IMR-90 (cell line): ENCODE data around the gene MACIR. TPM values are rescaled to one million over a fixed set of nuclear protein-coding genes. Genes with fewer than 3 reads are reported as not detected.

Experiments
- ATAC-seq: fragments of 200-7000 bp; cut with Tn5 transposase; 2 replicates; pipeline ENCODE4 v1.9.1; 2020; ENCODE audit warnings: low read depth, mild to moderate bottlenecking, moderate library complexity
- BruUV-seq: library from RNA; stranded (reverse); fragments of 400-500 nt; replicated peaks from 2 replicates; lab custom pipeline; 2021; lab: Mats Ljungman, UMichigan
- CTCF ChIA-PET: fragments of 300-600 bp; formaldehyde crosslinking; extraction: SDS; loops from one replicate; lab custom pipeline; 2021; ENCODE audit warnings: antibody characterized with exemption; lab: Yijun Ruan, JAX
- POLR2A ChIA-PET: fragments of 300-600 bp; sonication (Branson Sonifier 250); formaldehyde crosslinking; loops from one replicate; lab custom pipeline; 2022; ENCODE audit warnings: antibody characterized with exemption; ENCODE audit not compliant: unreplicated experiment; lab: Charles Lee
- DNase-seq: peaks from one replicate; pipeline ENCODE4 v3.0.0; 2013
- H2AFZ ChIP-seq: replicated peaks from 2 replicates; pipeline ENCODE3; 2013; ENCODE audit warnings: low read length, mild to moderate bottlenecking; ENCODE audit not compliant: poor library complexity
- H2AK5ac ChIP-seq: 2 replicates; pipeline ENCODE4 v1.6.1; 2013; ENCODE audit warnings: low read depth, low read length, inconsistent platforms
- H2AK9ac ChIP-seq: replicated peaks from 2 replicates; pipeline ENCODE3; 2013; ENCODE audit warnings: mild to moderate bottlenecking, low read depth, low read length, moderate library complexity; ENCODE audit not compliant: poor library complexity
- H2BK120ac ChIP-seq: 2 replicates; pipeline ENCODE4 v1.6.1; 2013; ENCODE audit warnings: low read depth, low read length, inconsistent platforms
- H2BK15ac ChIP-seq: 3 replicates; pipeline ENCODE4 v1.6.1; 2013; ENCODE audit warnings: low read depth, low read length, inconsistent platforms
- H2BK20ac ChIP-seq: 2 replicates; pipeline ENCODE4 v1.6.1; 2013; ENCODE audit warnings: low read depth, mild to moderate bottlenecking, inconsistent platforms, low read length, moderate library complexity
- H2BK5ac ChIP-seq: 2 replicates; pipeline ENCODE4 v1.6.1; 2013; ENCODE audit warnings: mild to moderate bottlenecking, low read depth, low read length, inconsistent platforms; ENCODE audit not compliant: poor library complexity, severe bottlenecking
- H3K14ac ChIP-seq: replicated peaks from 2 replicates; pipeline ENCODE4 v1.6.1; 2013; ENCODE audit warnings: low read depth, low read length, inconsistent platforms
- H3K18ac ChIP-seq: 2 replicates; pipeline ENCODE4 v1.6.1; 2013; ENCODE audit warnings: low read depth, low read length, control low read depth
- H3K23ac ChIP-seq: 2 replicates; pipeline ENCODE4 v1.6.1; 2013; ENCODE audit warnings: low read depth, low read length, inconsistent platforms
- H3K27ac ChIP-seq: 2 replicates; pipeline ENCODE4 v1.5.1; 2013; ENCODE audit warnings: mild to moderate bottlenecking, control low read depth, low read length; ENCODE audit not compliant: insufficient read depth
- H3K27me3 ChIP-seq: 2 replicates; pipeline ENCODE4 v1.6.1; 2013; ENCODE audit warnings: low read length; ENCODE audit not compliant: control insufficient read depth, insufficient read depth
- H3K36me3 ChIP-seq: 2 replicates; pipeline ENCODE4 v1.6.1; 2013; ENCODE audit warnings: low read length, mixed read lengths; ENCODE audit not compliant: control insufficient read depth, insufficient read depth
- H3K4ac ChIP-seq: 2 replicates; pipeline ENCODE4 v1.6.1; 2013; ENCODE audit warnings: low read depth, low read length, inconsistent platforms
- H3K4me1 ChIP-seq: 2 replicates; pipeline ENCODE4 v1.6.1; 2013; ENCODE audit warnings: low read length, mixed read lengths; ENCODE audit not compliant: control insufficient read depth, insufficient read depth
- H3K4me2 ChIP-seq: 2 replicates; pipeline ENCODE4 v1.6.1; 2013; ENCODE audit warnings: low read depth, mild to moderate bottlenecking, control low read depth, low read length, moderate library complexity
- H3K4me3 ChIP-seq: 2 replicates; pipeline ENCODE4 v1.5.1; 2013; ENCODE audit warnings: low read depth, mild to moderate bottlenecking, control low read depth, low read length, moderate library complexity; ENCODE audit not compliant: insufficient read depth
- H3K56ac ChIP-seq: 2 replicates; pipeline ENCODE4 v1.6.1; 2013; ENCODE audit warnings: low read length, inconsistent platforms; ENCODE audit not compliant: insufficient read depth; ENCODE audit errors: extremely low read depth
- H3K79me1 ChIP-seq, 2 experiments: 2 replicates each; pipeline ENCODE4 v1.6.1; 2013; ENCODE audit warnings: low read length in 2 of 2, inconsistent platforms in 1 of 2, low read depth in 1 of 2
- H3K9ac ChIP-seq: 2 replicates; pipeline ENCODE4 v1.6.1; 2013; ENCODE audit warnings: low read depth, low read length, control low read depth
- H3K9me1 ChIP-seq: 2 replicates; pipeline ENCODE4 v1.6.1; 2013; ENCODE audit warnings: low read length, inconsistent platforms; ENCODE audit not compliant: insufficient read depth
- H3K9me3 ChIP-seq: 2 replicates; pipeline ENCODE4 v1.6.1; 2013; ENCODE audit warnings: low read length; ENCODE audit not compliant: control insufficient read depth, insufficient read depth
- H4K20me1 ChIP-seq: 2 replicates; pipeline ENCODE4 v1.6.1; 2013; ENCODE audit warnings: low read length, inconsistent platforms; ENCODE audit not compliant: insufficient read depth
- H4K5ac ChIP-seq: 2 replicates; pipeline ENCODE4 v1.6.1; 2013; ENCODE audit warnings: mild to moderate bottlenecking, low read depth, low read length, control low read depth
- H4K8ac ChIP-seq, 2 experiments: 2 replicates each; pipeline ENCODE4 v1.6.1; 2013; ENCODE audit warnings: low read depth in 2 of 2, low read length in 2 of 2, control low read depth in 1 of 2, inconsistent platforms in 1 of 2
- H4K91ac ChIP-seq: 2 replicates; pipeline ENCODE4 v1.6.1; 2013; ENCODE audit warnings: low read depth, low read length, inconsistent platforms; ENCODE audit not compliant: insufficient read depth
- MAZ ChIP-seq: IDR thresholded peaks from 2 replicates; pipeline ENCODE4 v1.6.1; 2012; ENCODE audit warnings: low read depth, mild to moderate bottlenecking, low read length, improper control_type of control experiment, moderate library complexity, borderline replicate concordance
- dilution Hi-C: fragments of 300-500 bp; cut with HindIII; formaldehyde crosslinking; loops from one replicate; pipeline ENCODE4 v1.14.3; 2018; ENCODE audit warnings: low sequenced_read_pairs; ENCODE audit not compliant: unreplicated experiment
- in situ Hi-C: fragments of 300-500 bp; cut with MboI; formaldehyde crosslinking; loops from 3 replicates; pipeline ENCODE4 v1.14.3; 2019; ENCODE audit warnings: low sequenced_read_pairs, inconsistent platforms, mixed read lengths
- intact Hi-C: fragments of 100-400 bp; cut with micrococcal nuclease; formaldehyde crosslinking; loops from 2 replicates; pipeline ENCODE4 v1.10.0; 2022
- polyA plus RNA-seq, 3 experiments: library from polyadenylated mRNA; depleted of rRNA; stranded (reverse); fragments of >200 nt; gene quantifications; 2 replicates each; pipeline ENCODE4 v1.2.3, GENCODE V29; 2012; ENCODE audit warnings: low replicate concordance in 1 of 3
- total RNA-seq: library from RNA; depleted of rRNA; stranded (reverse); fragments of >200 nt; gene quantifications from 2 replicates; pipeline ENCODE4 v1.2.3, GENCODE V29; 2012

The MACIR gene
- total and polyA plus RNA-seq, 2 of the 4 experiments (the other 2 are of a cell fraction), result 11.1 to 21.3 TPM

DNA sequence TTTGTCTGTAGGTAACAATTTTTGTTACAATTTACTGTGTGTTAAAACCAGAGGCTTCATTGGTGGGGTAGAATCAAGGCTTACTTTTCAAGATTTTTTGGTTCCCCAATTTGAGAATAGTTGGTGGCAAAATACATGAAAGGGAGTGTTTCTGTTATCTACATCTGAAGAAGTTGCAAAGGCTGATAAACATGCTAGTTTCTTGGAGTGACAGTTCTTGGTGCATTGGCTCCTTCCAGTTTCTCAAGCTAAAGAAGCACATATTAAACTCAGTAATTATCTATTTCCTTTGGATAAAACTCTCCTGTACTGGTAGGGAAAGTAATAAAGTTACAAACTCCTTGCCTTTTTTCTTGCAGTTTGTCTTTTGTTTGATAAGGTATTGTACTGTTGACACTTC lies 5.9 kb downstream of the MACIR start:
- H2BK15ac ChIP-seq, result no peak overlapping the region
- H4K20me1 ChIP-seq, result peaks cover 4% of the 10 kb centered on the region; the same call in 1 of the 2 replicates
- no peak overlapping the region for H3K56ac ChIP-seq
- peaks cover 2% of the 10 kb centered on the region for H3K4me1 ChIP-seq
- H3K79me1 ChIP-seq, result peaks cover 5 to 38% of the 10 kb centered on the region in 2 experiments
- H3K27me3 ChIP-seq, result no peaks in the 10 kb centered on the region
- H3K27ac ChIP-seq, result no peak overlapping the region
- in situ Hi-C loops, result no loop called here
- H3K9me1 ChIP-seq, result no peaks in the 10 kb centered on the region
- DNase-seq (no peak), ATAC-seq (no peak)
- no peak overlapping the region for H3K4me3 ChIP-seq
- H3K23ac ChIP-seq, result no peak overlapping the region
- POLR2A ChIA-PET, result no interaction called here
- CTCF ChIA-PET, result no interaction called here
- H2AK5ac ChIP-seq, result no peak overlapping the region
- intact Hi-C loops, result loop anchor here (5.0 kb wide), 1 partner anchor 163 kb away; no protein-coding TSS in a partner anchor
- H2BK20ac ChIP-seq, result no peak overlapping the region
- no peak overlapping the region for H2AFZ ChIP-seq
- H3K14ac ChIP-seq, result no peak overlapping the region
- no peaks in the 10 kb centered on the region for H3K36me3 ChIP-seq
- no TSS peak for BruUV-seq
- H2BK5ac ChIP-seq, result no peak overlapping the region
- H4K5ac ChIP-seq, result no peak overlapping the region
- H3K18ac ChIP-seq, result no peak overlapping the region
- no peak overlapping the region for H3K4me2 ChIP-seq
- H3K9ac ChIP-seq, result no peak overlapping the region
- TF ChIP-seq MAZ, result no peak
- no peak overlapping the region for H2BK120ac ChIP-seq
- H4K91ac ChIP-seq, result no peak overlapping the region
- H3K9me3 ChIP-seq, result no peaks in the 10 kb centered on the region
- H2AK9ac ChIP-seq, result no peak overlapping the region
- no peak overlapping the region for H3K4ac ChIP-seq
- H4K8ac ChIP-seq, result no peak overlapping the region
- dilution Hi-C loops, result no loop called here
